Endothelial cell of umbilical vein (primary cell): Measurements from ENCODE around the gene LRRC10B. TPM values are rescaled to one million over a fixed set of nuclear protein-coding genes. Genes with fewer than 3 reads are reported as not detected.
A peak's percentile ranks its signal among the peaks of the same experiment; 100 is the strongest.

Experiments used
- BruUV-seq: library from RNA; stranded (reverse); fragments of 400-500 nt; replicated peaks from 2 replicates; lab custom pipeline; 2021; lab: Mats Ljungman, UMichigan
- CTCF ChIA-PET: fragments of 300-600, 350-600 bp; sonication (Branson Sonifier 250); formaldehyde crosslinking; loops from one replicate; lab custom pipeline; 2021; ENCODE audit warnings: antibody characterized with exemption, inconsistent platforms; lab: Charles Lee
- POLR2A ChIA-PET: fragments of 300-600, 350-600 bp; sonication (Branson Sonifier 250); formaldehyde crosslinking; loops from one replicate; lab custom pipeline; 2021; ENCODE audit warnings: antibody characterized with exemption, inconsistent platforms; lab: Charles Lee
- DNase-seq: peaks from one replicate; pipeline ENCODE4 v3.0.0-alpha.2; 2011; ENCODE audit warnings: low read depth, low spot score
- FAIRE-seq: peaks from 2 replicates; lab custom pipeline; 2011; peaks lifted over from hg19 to GRCh38; lab: Jason Lieb, UNC
- H2AFZ ChIP-seq: 2 replicates; pipeline ENCODE4 v1.6.0; 2012; ENCODE audit warnings: low read depth, low read length, control low read depth, inconsistent platforms
- H3K27ac ChIP-seq: 2 replicates; pipeline ENCODE4 v1.5.1; 2011; ENCODE audit warnings: low read depth, mild to moderate bottlenecking, control low read depth, low read length, moderate library complexity; ENCODE audit not compliant: insufficient read depth
- H3K27me3 ChIP-seq, 2 experiments: 2 replicates each; pipeline versions ENCODE4 v1.6.0 to v1.6.1; 2011; ENCODE audit warnings: low read length in 2 of 2, mixed read lengths in 1 of 2; ENCODE audit not compliant: control insufficient read depth in 2 of 2, insufficient read depth in 2 of 2
- H3K36me3 ChIP-seq, 2 experiments: 2 replicates in 1 of 2; 3 replicates in 1 of 2; pipeline ENCODE4 v1.5.1; 2011; ENCODE audit warnings: low read length in 2 of 2, mild to moderate bottlenecking in 1 of 2, moderate library complexity in 1 of 2; ENCODE audit not compliant: control insufficient read depth in 2 of 2, insufficient read depth in 2 of 2; ENCODE audit errors: extremely low read depth in 1 of 2
- H3K4me1 ChIP-seq: 3 replicates; pipeline ENCODE4 v1.5.1; 2011; ENCODE audit warnings: mild to moderate bottlenecking, low read length; ENCODE audit not compliant: control insufficient read depth, insufficient read depth; ENCODE audit errors: extremely low read depth
- H3K4me2 ChIP-seq: 2 replicates; pipeline ENCODE4 v1.6.1; 2011; ENCODE audit warnings: low read length, control low read depth, mixed read lengths; ENCODE audit not compliant: insufficient read depth
- H3K4me3 ChIP-seq, 3 experiments: fragments of 200-600 bp in 1 of 3; sonication (generic), shearing (Covaris generic) in 1 of 3; replicated peaks in 1 of 3; 2 replicates each; pipeline ENCODE4 v1.5.1; 2011 to 2016; ENCODE audit warnings: control low read depth in 3 of 3, low read length in 3 of 3, mild to moderate bottlenecking in 2 of 3, inconsistent platforms in 1 of 3, low read depth in 1 of 3, moderate library complexity in 1 of 3; ENCODE audit not compliant: insufficient read depth in 1 of 3
- H3K79me2 ChIP-seq: 2 replicates; pipeline ENCODE4 v1.6.0; 2012; ENCODE audit warnings: low read length, inconsistent platforms; ENCODE audit not compliant: control insufficient read depth, insufficient read depth
- H3K9ac ChIP-seq: replicated peaks from 2 replicates; pipeline ENCODE3; 2011; ENCODE audit warnings: low read length, control low read depth; ENCODE audit not compliant: insufficient read depth; ENCODE audit errors: extremely low read depth
- H3K9me1 ChIP-seq: replicated peaks from 3 replicates; pipeline ENCODE4 v1.6.0; 2011; ENCODE audit warnings: mild to moderate bottlenecking, low read length; ENCODE audit not compliant: control insufficient read depth, insufficient read depth; ENCODE audit errors: extremely low read depth
- H3K9me3 ChIP-seq: replicated peaks from 2 replicates; pipeline ENCODE4 v1.5.1; 2012; ENCODE audit warnings: low read length, inconsistent platforms; ENCODE audit not compliant: control insufficient read depth, insufficient read depth
- H4K20me1 ChIP-seq: replicated peaks from 2 replicates; pipeline ENCODE3; 2011; ENCODE audit warnings: mild to moderate bottlenecking, low read length; ENCODE audit not compliant: control insufficient read depth, insufficient read depth; ENCODE audit errors: extremely low read depth
- EZH2 ChIP-seq: IDR thresholded peaks from 2 replicates; pipeline ENCODE4 v1.6.1; 2012; ENCODE audit warnings: borderline replicate concordance, low read depth, mild to moderate bottlenecking, moderate library complexity, low read length, inconsistent platforms; ENCODE audit not compliant: severe bottlenecking
- FOS ChIP-seq: IDR thresholded peaks from 2 replicates; pipeline ENCODE4 v1.6.1; 2011; ENCODE audit warnings: mild to moderate bottlenecking, low read length, moderate library complexity, borderline replicate concordance; ENCODE audit not compliant: insufficient read depth
- GATA2 ChIP-seq: IDR thresholded peaks from 2 replicates; pipeline ENCODE4 v1.7.0; 2011; ENCODE audit warnings: low read depth, mild to moderate bottlenecking, moderate library complexity, mixed read lengths, low read length; ENCODE audit not compliant: insufficient read length, insufficient read depth
- JUN ChIP-seq: IDR thresholded peaks from 2 replicates; pipeline ENCODE4 v1.6.1; 2011; ENCODE audit warnings: borderline replicate concordance, low read depth; ENCODE audit not compliant: insufficient read length, insufficient read depth
- MYC ChIP-seq: IDR thresholded peaks from one replicate; pipeline ENCODE4 v1.6.1; 2011; ENCODE audit warnings: mild to moderate bottlenecking, low read depth, low read length
- POLR2A ChIP-seq: IDR thresholded peaks from 2 replicates; pipeline ENCODE4 v1.6.1; 2012; ENCODE audit warnings: low read depth, mild to moderate bottlenecking, control low read depth, low read length
- POLR2AphosphoS5 ChIP-seq: IDR thresholded peaks from 2 replicates; pipeline ENCODE4 v1.6.1; 2012; ENCODE audit warnings: low read depth, mild to moderate bottlenecking, control low read depth, low read length, moderate library complexity; ENCODE audit not compliant: insufficient read depth
- dilution Hi-C: fragments of 300-500 bp; cut with MboI; formaldehyde crosslinking; loops from one replicate; pipeline ENCODE4 v1.15.0; 2019; ENCODE audit warnings: low sequenced_read_pairs; ENCODE audit not compliant: extremely low pct_ligation_motif_present
- intact Hi-C: fragments of 100-400 bp; cut with micrococcal nuclease; formaldehyde crosslinking; loops from one replicate; pipeline ENCODE4 v1.10.0; 2022
- polyA plus RNA-seq, 4 experiments: library from polyadenylated mRNA; depleted of rRNA in 3 of 4; stranded (reverse) in 3 of 4; unstranded in 1 of 4; fragments of >200 nt; gene quantifications; 2 replicates each; pipeline versions ENCODE4 v1.2.1 to v1.2.3, GENCODE V29; 2011 to 2012; ENCODE audit warnings: missing spikeins in 1 of 4
- total RNA-seq: library from RNA; stranded (reverse); gene quantifications from 2 replicates; pipeline ENCODE4 v1.2.3, GENCODE V29; 2021
- TF ChIP-seq, protein P1 (sequence below), 2 donors: IDR thresholded peaks; 1 replicate in 1 of 2; 2 replicates in 1 of 2; pipeline ENCODE4 v1.5.1; 2011; ENCODE audit warnings: low read length in 2 of 2, mild to moderate bottlenecking in 2 of 2, moderate library complexity in 2 of 2, control low read depth in 1 of 2, inconsistent platforms in 1 of 2, low read depth in 1 of 2; ENCODE audit not compliant: insufficient read depth in 1 of 2; ENCODE audit errors: extremely low read depth in 1 of 2
- TF ChIP-seq, protein P2 (sequence below): IDR thresholded peaks from 2 replicates; pipeline ENCODE4 v1.6.1; 2011; ENCODE audit not compliant: insufficient read depth, insufficient read length

The LRRC10B gene
- total and polyA plus RNA-seq, 2 donors (not counting 3 experiments of a cell fraction or from before 2014, with no cell fraction given), result not detected

DNA sequence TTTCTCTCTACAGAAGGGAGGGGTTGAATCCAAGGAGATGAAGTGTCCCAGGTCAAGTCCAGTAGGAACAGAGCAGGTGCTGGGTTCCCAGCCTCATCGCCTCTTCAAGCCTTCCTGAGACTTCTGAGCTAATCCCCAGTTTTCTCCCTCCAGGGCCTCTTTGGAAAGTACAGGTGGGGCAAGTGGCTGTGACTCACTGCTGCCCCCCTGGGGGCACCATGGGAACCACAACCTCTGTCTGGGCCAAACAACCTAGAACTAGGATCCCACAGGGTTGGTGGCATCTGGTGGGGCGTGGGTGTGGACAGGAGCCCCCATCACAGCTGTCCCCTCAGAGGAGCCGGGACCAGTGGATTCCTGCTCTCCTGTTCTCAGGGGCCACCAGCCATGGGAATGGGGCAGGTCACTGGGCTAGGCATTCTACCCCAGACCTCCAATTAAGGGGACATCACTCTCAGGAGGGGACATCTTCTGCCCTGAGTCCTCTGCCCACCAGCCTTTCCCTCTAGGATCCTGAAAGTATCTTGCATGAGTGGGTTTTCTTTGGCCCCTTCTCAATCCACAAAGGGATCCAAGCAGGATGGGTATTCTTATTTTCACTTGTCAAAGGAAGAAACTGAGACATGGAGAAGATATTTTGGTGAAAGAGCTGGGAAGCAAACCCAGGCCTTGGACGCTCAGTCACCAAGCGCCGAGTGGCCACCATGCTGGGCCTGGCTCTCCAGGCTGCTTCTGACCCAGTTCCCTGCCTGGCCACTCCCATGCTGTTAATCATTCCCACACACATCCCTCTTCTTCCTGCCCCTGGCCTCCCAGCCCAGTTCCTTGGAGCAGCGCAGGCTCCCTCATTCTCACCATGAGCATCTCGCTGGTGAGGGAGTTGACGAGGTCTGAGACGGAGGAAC, 23.8 kb downstream of the LRRC10B start:
- no peaks in the 10 kb centered on the region for H3K36me3 ChIP-seq
- FAIRE-seq (no peak), DNase-seq (peak; percentile 25)
- dilution Hi-C loops (no loop called here), intact Hi-C loops (loop anchor here (1.0 kb wide), 1 partner anchor 96 kb away; no protein-coding TSS in a partner anchor)
- no peak overlapping the region for H3K9ac ChIP-seq
- H3K27ac ChIP-seq, result no peak overlapping the region
- no peak for TF ChIP-seq POLR2AphosphoS5
- TF ChIP-seq, protein P1, sequence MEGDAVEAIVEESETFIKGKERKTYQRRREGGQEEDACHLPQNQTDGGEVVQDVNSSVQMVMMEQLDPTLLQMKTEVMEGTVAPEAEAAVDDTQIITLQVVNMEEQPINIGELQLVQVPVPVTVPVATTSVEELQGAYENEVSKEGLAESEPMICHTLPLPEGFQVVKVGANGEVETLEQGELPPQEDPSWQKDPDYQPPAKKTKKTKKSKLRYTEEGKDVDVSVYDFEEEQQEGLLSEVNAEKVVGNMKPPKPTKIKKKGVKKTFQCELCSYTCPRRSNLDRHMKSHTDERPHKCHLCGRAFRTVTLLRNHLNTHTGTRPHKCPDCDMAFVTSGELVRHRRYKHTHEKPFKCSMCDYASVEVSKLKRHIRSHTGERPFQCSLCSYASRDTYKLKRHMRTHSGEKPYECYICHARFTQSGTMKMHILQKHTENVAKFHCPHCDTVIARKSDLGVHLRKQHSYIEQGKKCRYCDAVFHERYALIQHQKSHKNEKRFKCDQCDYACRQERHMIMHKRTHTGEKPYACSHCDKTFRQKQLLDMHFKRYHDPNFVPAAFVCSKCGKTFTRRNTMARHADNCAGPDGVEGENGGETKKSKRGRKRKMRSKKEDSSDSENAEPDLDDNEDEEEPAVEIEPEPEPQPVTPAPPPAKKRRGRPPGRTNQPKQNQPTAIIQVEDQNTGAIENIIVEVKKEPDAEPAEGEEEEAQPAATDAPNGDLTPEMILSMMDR (IDR thresholded peaks at IDR 0.05; ENCODE audit: extremely low read depth in 1 of 2, insufficient read depth in 1 of 2, low read depth in 1 of 2, low read length in 2 of 2), result peak; percentile 76 to 88
- BruUV-seq, result no TSS peak
- H4K20me1 ChIP-seq, result no peaks in the 10 kb centered on the region
- H3K4me3 ChIP-seq, result no peak overlapping the region
- POLR2A ChIA-PET, result no interaction called here
- H3K9me3 ChIP-seq, result no peaks in the 10 kb centered on the region
- H3K9me1 ChIP-seq, result no peaks in the 10 kb centered on the region
- CTCF ChIA-PET, result interaction anchor here (0.7 to 4.0 kb wide), 23 partner anchors 8 to 106 kb away, joined by 3 to 27 read pairs (median 5); partner anchors contain the start of gene LRRC10B
- no peaks in the 10 kb centered on the region for H3K4me1 ChIP-seq
- no peaks in the 10 kb centered on the region for H3K27me3 ChIP-seq
- no peaks in the 10 kb centered on the region for H3K79me2 ChIP-seq
- no peak overlapping the region for H2AFZ ChIP-seq
- no peak overlapping the region for H3K4me2 ChIP-seq

DNA sequence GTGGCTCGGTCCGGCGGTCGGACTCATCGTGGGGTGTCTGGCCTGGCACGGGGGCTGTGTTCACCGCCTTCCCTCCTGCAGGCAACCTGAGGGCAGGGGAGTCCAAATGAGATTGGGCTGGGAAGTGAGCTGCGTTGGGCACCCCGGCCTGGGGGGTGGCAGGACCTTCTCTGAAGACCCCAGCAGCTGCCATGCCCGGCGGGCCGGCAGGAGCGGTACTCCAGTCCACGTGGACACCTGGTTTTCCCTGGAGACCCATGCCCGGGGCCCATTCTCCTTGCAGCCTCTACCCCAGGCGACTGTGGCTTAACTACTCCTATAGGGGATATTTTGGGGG, 24.5 kb downstream of the LRRC10B start:
- Histone ChIP-seq H3K36me3 (no peaks in the 10 kb centered on the region), H3K27ac (no peak overlapping the region), H3K4me2 (no peak overlapping the region), H3K27me3 (no peaks in the 10 kb centered on the region), H3K9me1 (no peaks in the 10 kb centered on the region), H3K9ac (no peak overlapping the region), H4K20me1 (no peaks in the 10 kb centered on the region), H3K9me3 (no peaks in the 10 kb centered on the region), H3K4me3 (no peak overlapping the region), H2AFZ (no peak overlapping the region), H3K4me1 (no peaks in the 10 kb centered on the region), H3K79me2 (no peaks in the 10 kb centered on the region)
- TF ChIP-seq MYC (no peak), POLR2A (no peak), GATA2 (no peak), EZH2 (no peak), JUN (no peak), FOS (no peak), POLR2AphosphoS5 (no peak)
- TF ChIP-seq, protein P1 (IDR thresholded peaks at IDR 0.05; ENCODE audit: extremely low read depth in 1 of 2, insufficient read depth in 1 of 2, low read depth in 1 of 2, low read length in 2 of 2), result no peak
- TF ChIP-seq, protein P2, sequence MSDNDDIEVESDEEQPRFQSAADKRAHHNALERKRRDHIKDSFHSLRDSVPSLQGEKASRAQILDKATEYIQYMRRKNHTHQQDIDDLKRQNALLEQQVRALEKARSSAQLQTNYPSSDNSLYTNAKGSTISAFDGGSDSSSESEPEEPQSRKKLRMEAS, result no peak
- no peak for FAIRE-seq
- intact Hi-C loops (no loop called here), dilution Hi-C loops (no loop called here)
- no peak for DNase-seq
- no TSS peak for BruUV-seq
- CTCF ChIA-PET, result interaction anchor here (1.2 to 4.0 kb wide), 9 partner anchors 12 to 105 kb away, joined by 3 to 27 read pairs (median 5); no protein-coding TSS in a partner anchor
- POLR2A ChIA-PET, result no interaction called here
